Erythroblast (primary cell): ENCODE results near the gene CXCR4.

Experiments
- GATA1 ChIP-seq: IDR thresholded peaks from 2 replicates; pipeline ENCODE4 v1.6.1; 2011; ENCODE audit warnings: low read depth, mild to moderate bottlenecking, control low read depth, low read length, moderate library complexity
- POLR2A ChIP-seq: IDR thresholded peaks from 2 replicates; pipeline ENCODE4 v1.6.1; 2011; ENCODE audit warnings: mild to moderate bottlenecking, low read length

- TF ChIP-seq POLR2A = no peak
- TF ChIP-seq GATA1 = no peak
Measured at GRCh38 chr2:136067897-136068580, 49.9 kb downstream of the CXCR4 start.
